GM12875 (cell line): ENCODE measurements around the gene HSD17B8.

ENCODE experiments used
- H3K4me3 ChIP-seq: one replicate; pipeline ENCODE4 v1.5.1; 2011; ENCODE audit warnings: low read depth, low read length, control low read depth
- TF ChIP-seq, protein P1 (sequence below): IDR thresholded peaks from 2 replicates; pipeline ENCODE4 v1.5.1; 2011; ENCODE audit warnings: low read depth, mild to moderate bottlenecking, control low read depth, inconsistent platforms, low read length, moderate library complexity, borderline replicate concordance; ENCODE audit not compliant: insufficient read depth

HSD17B8 gene

GRCh38 chr6:33204415-33205190 is at the start of gene HSD17B8:
TSS of gene HSD17B8 (plus strand) at chr6:33204655. CDS start at chr6:33204669, 14 bp downstream.
- TF ChIP-seq, protein P1, sequence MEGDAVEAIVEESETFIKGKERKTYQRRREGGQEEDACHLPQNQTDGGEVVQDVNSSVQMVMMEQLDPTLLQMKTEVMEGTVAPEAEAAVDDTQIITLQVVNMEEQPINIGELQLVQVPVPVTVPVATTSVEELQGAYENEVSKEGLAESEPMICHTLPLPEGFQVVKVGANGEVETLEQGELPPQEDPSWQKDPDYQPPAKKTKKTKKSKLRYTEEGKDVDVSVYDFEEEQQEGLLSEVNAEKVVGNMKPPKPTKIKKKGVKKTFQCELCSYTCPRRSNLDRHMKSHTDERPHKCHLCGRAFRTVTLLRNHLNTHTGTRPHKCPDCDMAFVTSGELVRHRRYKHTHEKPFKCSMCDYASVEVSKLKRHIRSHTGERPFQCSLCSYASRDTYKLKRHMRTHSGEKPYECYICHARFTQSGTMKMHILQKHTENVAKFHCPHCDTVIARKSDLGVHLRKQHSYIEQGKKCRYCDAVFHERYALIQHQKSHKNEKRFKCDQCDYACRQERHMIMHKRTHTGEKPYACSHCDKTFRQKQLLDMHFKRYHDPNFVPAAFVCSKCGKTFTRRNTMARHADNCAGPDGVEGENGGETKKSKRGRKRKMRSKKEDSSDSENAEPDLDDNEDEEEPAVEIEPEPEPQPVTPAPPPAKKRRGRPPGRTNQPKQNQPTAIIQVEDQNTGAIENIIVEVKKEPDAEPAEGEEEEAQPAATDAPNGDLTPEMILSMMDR: no peak
- H3K4me3 ChIP-seq: peak within 1 kb of the TSS; percentile 69

- TF ChIP-seq, protein P1: no peak
- no peak overlapping the region for H3K4me3 ChIP-seq
Observed at GRCh38 chr6:33156561-33156960, 47.9 kb upstream of the HSD17B8 start.

DNA sequence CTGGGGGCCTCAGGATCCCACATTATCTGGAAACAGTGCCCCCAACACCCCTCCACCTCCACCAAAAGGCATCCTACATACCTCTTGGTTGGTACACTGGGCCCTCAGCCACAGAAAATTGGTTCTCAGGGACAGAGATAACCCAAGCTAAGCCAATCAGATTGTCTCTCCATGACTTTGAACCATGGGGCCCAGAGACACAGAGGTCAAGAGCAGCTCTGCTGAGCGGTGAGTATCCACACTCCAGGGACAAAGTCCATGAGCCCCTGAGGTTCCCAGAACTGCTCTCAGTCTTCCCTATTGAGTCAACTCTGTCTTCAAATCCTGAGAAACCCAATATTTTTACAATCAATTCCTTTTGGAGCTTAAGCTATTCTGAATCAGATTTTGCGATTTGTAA is 47.5 kb upstream of the HSD17B8 start:
- TF ChIP-seq, protein P1: no peak
- H3K4me3 ChIP-seq: no peak overlapping the region

DNA sequence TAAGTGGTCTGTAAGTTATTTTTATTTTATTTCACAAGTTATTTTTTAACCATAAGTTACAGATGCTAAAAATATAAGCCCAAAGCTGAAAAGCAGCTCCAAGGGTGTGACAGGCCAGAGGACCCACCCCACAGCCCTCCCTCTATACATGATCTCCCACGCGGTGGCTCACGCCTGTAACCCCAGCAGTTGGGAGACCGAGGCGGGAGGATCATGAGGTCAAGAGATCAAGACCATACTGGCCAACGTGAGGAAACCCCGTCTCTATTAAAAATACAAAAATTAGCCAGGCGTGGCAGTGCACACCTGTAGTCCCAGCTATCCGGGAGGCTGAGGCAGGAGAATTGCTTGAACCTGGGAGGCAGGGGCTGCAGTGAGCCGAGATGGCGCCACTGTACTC is 44.4 kb upstream of the HSD17B8 start:
- TF ChIP-seq, protein P1: no peak

GRCh38 chr6:33160728-33161344 is 43.6 kb upstream of the HSD17B8 start:
- H3K4me3 ChIP-seq: no peak overlapping the region
- TF ChIP-seq, protein P1: no peak

More for the DNA sequence above, 44.4 kb upstream of the HSD17B8 start:
- H3K4me3 ChIP-seq: no peak overlapping the region

GRCh38 chr6:33161354-33162331 is 42.8 kb upstream of the HSD17B8 start:
- TF ChIP-seq, protein P1: peak; percentile 94
- H3K4me3 ChIP-seq: peak overlapping the region; percentile 45
